H1 (cell line): Measurements from ENCODE around the gene CDR2. TPM values are rescaled to one million over a fixed set of nuclear protein-coding genes. Genes with fewer than 3 reads are reported as not detected.

ENCODE experiments used
- CREB1 ChIP-seq: IDR thresholded peaks from 2 replicates; pipeline ENCODE4 v1.6.1; 2012; ENCODE audit warnings: inconsistent platforms
- SIRT6 ChIP-seq: IDR thresholded peaks from one replicate; pipeline ENCODE4 v1.7.1; 2012; ENCODE audit warnings: low read length, inconsistent platforms
- SUZ12 ChIP-seq: fragments of 200-600 bp; sonication (generic); IDR thresholded peaks from 2 replicates; pipeline ENCODE4 v1.6.1; 2012; ENCODE audit warnings: mild to moderate bottlenecking, inconsistent platforms, low read length, moderate library complexity, mixed read lengths
- polyA plus RNA-seq, 7 experiments: library from polyadenylated mRNA; depleted of rRNA in 3 of 7; stranded (reverse) in 5 of 7; unstranded in 2 of 7; fragments of >200 nt in 5 of 7; fragments of 200-250 nt in 2 of 7; gene quantifications; 1 replicate in 5 of 7; 2 replicates in 1 of 7; 4 replicates in 1 of 7; pipeline versions ENCODE4 v1.2.1 to v1.2.3, GENCODE V29; 2011 to 2013; ENCODE audit warnings: missing spikeins in 2 of 7, mixed read lengths in 2 of 7
- total RNA-seq: library from RNA; stranded (reverse); fragmentation: NEBNext Ultra II Directional; extraction: Animal tissue kit (Norgen Biotek cat#: 25700); gene quantifications from 2 replicates; pipeline ENCODE4 v1.2.1, GENCODE V29; 2021
- TF ChIP-seq, protein P1 (sequence below): fragments of 300-600 bp; sonication (generic); IDR thresholded peaks from 2 replicates; pipeline ENCODE4 v1.7.1; 2012; ENCODE audit warnings: low read length, moderate library complexity, mild to moderate bottlenecking, inconsistent platforms; ENCODE audit not compliant: insufficient replicate concordance

Gene CDR2
- total and polyA plus RNA-seq, 2 of the 8 experiments (the other 6 are each of a cell fraction or from before 2014, with no cell fraction given) = 16.3 to 34.9 TPM

DNA sequence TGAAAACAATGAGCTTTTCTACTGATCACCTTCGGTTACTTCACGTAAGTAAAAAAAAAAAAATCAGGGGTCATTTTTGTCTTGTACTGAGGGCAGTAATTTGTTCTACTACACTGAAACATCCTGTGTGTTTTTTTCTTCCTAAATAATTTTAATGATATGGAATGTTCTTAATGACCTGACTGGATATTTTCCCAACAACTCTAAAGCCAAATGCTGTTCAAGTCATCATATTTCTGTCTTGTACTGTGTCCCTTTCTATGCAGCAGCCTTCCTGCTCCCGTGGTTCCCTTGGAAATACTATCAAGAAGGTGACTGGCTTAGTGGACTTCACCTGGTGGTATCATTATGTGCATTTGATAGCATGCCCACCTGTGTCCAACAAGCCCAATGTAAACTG, 10.8 kb upstream of the CDR2 start (continued):
- TF ChIP-seq, protein P1, sequence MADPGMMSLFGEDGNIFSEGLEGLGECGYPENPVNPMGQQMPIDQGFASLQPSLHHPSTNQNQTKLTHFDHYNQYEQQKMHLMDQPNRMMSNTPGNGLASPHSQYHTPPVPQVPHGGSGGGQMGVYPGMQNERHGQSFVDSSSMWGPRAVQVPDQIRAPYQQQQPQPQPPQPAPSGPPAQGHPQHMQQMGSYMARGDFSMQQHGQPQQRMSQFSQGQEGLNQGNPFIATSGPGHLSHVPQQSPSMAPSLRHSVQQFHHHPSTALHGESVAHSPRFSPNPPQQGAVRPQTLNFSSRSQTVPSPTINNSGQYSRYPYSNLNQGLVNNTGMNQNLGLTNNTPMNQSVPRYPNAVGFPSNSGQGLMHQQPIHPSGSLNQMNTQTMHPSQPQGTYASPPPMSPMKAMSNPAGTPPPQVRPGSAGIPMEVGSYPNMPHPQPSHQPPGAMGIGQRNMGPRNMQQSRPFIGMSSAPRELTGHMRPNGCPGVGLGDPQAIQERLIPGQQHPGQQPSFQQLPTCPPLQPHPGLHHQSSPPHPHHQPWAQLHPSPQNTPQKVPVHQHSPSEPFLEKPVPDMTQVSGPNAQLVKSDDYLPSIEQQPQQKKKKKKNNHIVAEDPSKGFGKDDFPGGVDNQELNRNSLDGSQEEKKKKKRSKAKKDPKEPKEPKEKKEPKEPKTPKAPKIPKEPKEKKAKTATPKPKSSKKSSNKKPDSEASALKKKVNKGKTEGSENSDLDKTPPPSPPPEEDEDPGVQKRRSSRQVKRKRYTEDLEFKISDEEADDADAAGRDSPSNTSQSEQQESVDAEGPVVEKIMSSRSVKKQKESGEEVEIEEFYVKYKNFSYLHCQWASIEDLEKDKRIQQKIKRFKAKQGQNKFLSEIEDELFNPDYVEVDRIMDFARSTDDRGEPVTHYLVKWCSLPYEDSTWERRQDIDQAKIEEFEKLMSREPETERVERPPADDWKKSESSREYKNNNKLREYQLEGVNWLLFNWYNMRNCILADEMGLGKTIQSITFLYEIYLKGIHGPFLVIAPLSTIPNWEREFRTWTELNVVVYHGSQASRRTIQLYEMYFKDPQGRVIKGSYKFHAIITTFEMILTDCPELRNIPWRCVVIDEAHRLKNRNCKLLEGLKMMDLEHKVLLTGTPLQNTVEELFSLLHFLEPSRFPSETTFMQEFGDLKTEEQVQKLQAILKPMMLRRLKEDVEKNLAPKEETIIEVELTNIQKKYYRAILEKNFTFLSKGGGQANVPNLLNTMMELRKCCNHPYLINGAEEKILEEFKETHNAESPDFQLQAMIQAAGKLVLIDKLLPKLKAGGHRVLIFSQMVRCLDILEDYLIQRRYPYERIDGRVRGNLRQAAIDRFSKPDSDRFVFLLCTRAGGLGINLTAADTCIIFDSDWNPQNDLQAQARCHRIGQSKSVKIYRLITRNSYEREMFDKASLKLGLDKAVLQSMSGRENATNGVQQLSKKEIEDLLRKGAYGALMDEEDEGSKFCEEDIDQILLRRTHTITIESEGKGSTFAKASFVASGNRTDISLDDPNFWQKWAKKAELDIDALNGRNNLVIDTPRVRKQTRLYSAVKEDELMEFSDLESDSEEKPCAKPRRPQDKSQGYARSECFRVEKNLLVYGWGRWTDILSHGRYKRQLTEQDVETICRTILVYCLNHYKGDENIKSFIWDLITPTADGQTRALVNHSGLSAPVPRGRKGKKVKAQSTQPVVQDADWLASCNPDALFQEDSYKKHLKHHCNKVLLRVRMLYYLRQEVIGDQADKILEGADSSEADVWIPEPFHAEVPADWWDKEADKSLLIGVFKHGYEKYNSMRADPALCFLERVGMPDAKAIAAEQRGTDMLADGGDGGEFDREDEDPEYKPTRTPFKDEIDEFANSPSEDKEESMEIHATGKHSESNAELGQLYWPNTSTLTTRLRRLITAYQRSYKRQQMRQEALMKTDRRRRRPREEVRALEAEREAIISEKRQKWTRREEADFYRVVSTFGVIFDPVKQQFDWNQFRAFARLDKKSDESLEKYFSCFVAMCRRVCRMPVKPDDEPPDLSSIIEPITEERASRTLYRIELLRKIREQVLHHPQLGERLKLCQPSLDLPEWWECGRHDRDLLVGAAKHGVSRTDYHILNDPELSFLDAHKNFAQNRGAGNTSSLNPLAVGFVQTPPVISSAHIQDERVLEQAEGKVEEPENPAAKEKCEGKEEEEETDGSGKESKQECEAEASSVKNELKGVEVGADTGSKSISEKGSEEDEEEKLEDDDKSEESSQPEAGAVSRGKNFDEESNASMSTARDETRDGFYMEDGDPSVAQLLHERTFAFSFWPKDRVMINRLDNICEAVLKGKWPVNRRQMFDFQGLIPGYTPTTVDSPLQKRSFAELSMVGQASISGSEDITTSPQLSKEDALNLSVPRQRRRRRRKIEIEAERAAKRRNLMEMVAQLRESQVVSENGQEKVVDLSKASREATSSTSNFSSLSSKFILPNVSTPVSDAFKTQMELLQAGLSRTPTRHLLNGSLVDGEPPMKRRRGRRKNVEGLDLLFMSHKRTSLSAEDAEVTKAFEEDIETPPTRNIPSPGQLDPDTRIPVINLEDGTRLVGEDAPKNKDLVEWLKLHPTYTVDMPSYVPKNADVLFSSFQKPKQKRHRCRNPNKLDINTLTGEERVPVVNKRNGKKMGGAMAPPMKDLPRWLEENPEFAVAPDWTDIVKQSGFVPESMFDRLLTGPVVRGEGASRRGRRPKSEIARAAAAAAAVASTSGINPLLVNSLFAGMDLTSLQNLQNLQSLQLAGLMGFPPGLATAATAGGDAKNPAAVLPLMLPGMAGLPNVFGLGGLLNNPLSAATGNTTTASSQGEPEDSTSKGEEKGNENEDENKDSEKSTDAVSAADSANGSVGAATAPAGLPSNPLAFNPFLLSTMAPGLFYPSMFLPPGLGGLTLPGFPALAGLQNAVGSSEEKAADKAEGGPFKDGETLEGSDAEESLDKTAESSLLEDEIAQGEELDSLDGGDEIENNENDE = no peak
- TF ChIP-seq CREB1 (no peak), SUZ12 (no peak), SIRT6 (no peak)
